Peyer's patch (tissue), 4 donors: ENCODE data around the gene PLIN4. TPM values are rescaled to one million over a fixed set of nuclear protein-coding genes. Genes with fewer than 3 reads are reported as not detected.

Experiments used
- DNase-seq, 3 donors: peaks; one replicate each; pipeline ENCODE4 v3.0.0-alpha.2; 2017 to 2019
- H3K27ac ChIP-seq, 4 donors: fragments of 200-600 bp; sonication (generic); one replicate each; pipeline ENCODE4 v1.5.1; 2016 to 2019
- H3K27me3 ChIP-seq, 2 donors: fragments of 200-600 bp; sonication (generic); one replicate each; pipeline ENCODE4 v1.5.1; 2019
- H3K36me3 ChIP-seq, 3 donors: fragments of 200-600 bp; sonication (generic); one replicate each; pipeline ENCODE4 v1.5.1; 2016 to 2019
- H3K4me1 ChIP-seq, 4 donors: fragments of 200-600 bp; sonication (generic); one replicate each; pipeline ENCODE4 v1.5.1; 2016 to 2019
- H3K4me3 ChIP-seq, 4 donors: fragments of 200-600 bp; sonication (generic); 1 replicate in 3 of 4; 2 replicates in 1 of 4; pipeline ENCODE4 v1.5.1; 2016 to 2019; ENCODE audit warnings: mild to moderate bottlenecking in 1 of 4
- H3K9me3 ChIP-seq, 4 donors: fragments of 200-600 bp; sonication (generic); one replicate each; pipeline ENCODE4 v1.5.1; 2016 to 2019; ENCODE audit warnings: mild to moderate bottlenecking in 1 of 4
- CTCF ChIP-seq, 6 experiments: fragments of 450-650 bp in 4 of 6; fragments of 200-600 bp in 2 of 6; sonication (generic) in 1 of 6; IDR thresholded peaks; one replicate each; pipeline ENCODE4 v1.5.1; 2017 to 2019; ENCODE audit warnings: antibody characterized with exemption in 6 of 6, mild to moderate bottlenecking in 3 of 6, moderate library complexity in 1 of 6
- POLR2A ChIP-seq, 2 donors: fragments of 450-650 bp; IDR thresholded peaks; one replicate each; pipeline ENCODE4 v1.5.1; 2017; ENCODE audit warnings: antibody characterized with exemption in 2 of 2, mild to moderate bottlenecking in 2 of 2, moderate library complexity in 2 of 2
- total RNA-seq, 4 donors: library from RNA; depleted of rRNA; stranded (reverse); fragments of >200 nt; gene quantifications; one replicate each; pipeline ENCODE4 v1.1.0, GENCODE V29; 2016

The PLIN4 gene
- total RNA-seq, 4 donors from 2014 or later = 0.83 to 5.1 (median 2.3) TPM

GRCh38 chr19:4504297-4504701 is 14.0 kb downstream of the PLIN4 start:
- no peaks in the 10 kb centered on the region for H3K27me3 ChIP-seq
- no peak overlapping the region for H3K27ac ChIP-seq
- DNase-seq = no peak
- H3K4me1 ChIP-seq = no peaks in the 10 kb centered on the region
- H3K9me3 ChIP-seq = no peaks in the 10 kb centered on the region
- peaks cover 0 to 40% (median 0%) of the 10 kb centered on the region in 3 donors for H3K36me3 ChIP-seq
- H3K4me3 ChIP-seq = no peak overlapping the region
- no peak for TF ChIP-seq CTCF (IDR thresholded peaks at IDR 0.05)
- no peak for TF ChIP-seq POLR2A (IDR thresholded peaks at IDR 0.05)

- Histone ChIP-seq H3K36me3 (peaks cover 0 to 45% (median 0%) of the 10 kb centered on the region in 3 donors), H3K27me3 (no peaks in the 10 kb centered on the region)
Measured at GRCh38 chr19:4503825-4504170, 14.5 kb downstream of the PLIN4 start.

GRCh38 chr19:4503132-4503824 is 15.0 kb downstream of the PLIN4 start:
- H3K4me1 ChIP-seq = no peaks in the 10 kb centered on the region
- H3K4me3 ChIP-seq = no peak overlapping the region
- peaks cover 0 to 50% (median 0%) of the 10 kb centered on the region in 3 donors for H3K36me3 ChIP-seq
- H3K27me3 ChIP-seq = no peaks in the 10 kb centered on the region
- DNase-seq = no peak
- no peak overlapping the region for H3K27ac ChIP-seq
- TF ChIP-seq POLR2A (IDR thresholded peaks at IDR 0.05) (no peak), CTCF (IDR thresholded peaks at IDR 0.05) (no peak)
- H3K9me3 ChIP-seq = no peaks in the 10 kb centered on the region

More at GRCh38 chr19:4503825-4504170, 14.5 kb downstream of the PLIN4 start:
- H3K9me3 ChIP-seq = no peaks in the 10 kb centered on the region
- no peak for DNase-seq
- no peak overlapping the region for H3K4me3 ChIP-seq
- H3K27ac ChIP-seq = no peak overlapping the region
- H3K4me1 ChIP-seq = no peaks in the 10 kb centered on the region
- TF ChIP-seq CTCF (IDR thresholded peaks at IDR 0.05) (no peak), POLR2A (IDR thresholded peaks at IDR 0.05) (no peak)

GRCh38 chr19:4502282-4503131 is 15.8 kb downstream of the PLIN4 start:
- Histone ChIP-seq H3K4me3 (no peak overlapping the region), H3K9me3 (no peaks in the 10 kb centered on the region), H3K36me3 (peaks cover 0 to 58% (median 0%) of the 10 kb centered on the region in 3 donors), H3K4me1 (no peaks in the 10 kb centered on the region), H3K27me3 (no peaks in the 10 kb centered on the region), H3K27ac (no peak overlapping the region)
- no peak for DNase-seq
- TF ChIP-seq POLR2A (IDR thresholded peaks at IDR 0.05) (no peak), CTCF (IDR thresholded peaks at IDR 0.05) (no peak)

- Histone ChIP-seq H3K27ac (no peak overlapping the region), H3K4me1 (no peaks in the 10 kb centered on the region), H3K36me3 (peaks cover 0 to 63% (median 0%) of the 10 kb centered on the region in 3 donors), H3K4me3 (no peak overlapping the region), H3K9me3 (no peaks in the 10 kb centered on the region), H3K27me3 (no peaks in the 10 kb centered on the region)
- DNase-seq = no peak
- TF ChIP-seq POLR2A (IDR thresholded peaks at IDR 0.05) = no peak
Measured at GRCh38 chr19:4501691-4502090, 16.6 kb downstream of the PLIN4 start.
